ENCODE measurements around the gene SUSD3. TPM values are rescaled to one million over a fixed set of nuclear protein-coding genes. Genes with fewer than 3 reads are reported as not detected.

Gene SUSD3
- total and polyA plus RNA-seq, 2 of the 8 experiments (the other 6 are each of a cell fraction or from before 2014, with no cell fraction given): 5.5 to 35.4 TPM

GRCh38 chr9:93065135-93065720, 6.7 kb downstream of the SUSD3 start:
- no peak overlapping the region for H3K9ac ChIP-seq (replicated peaks in 1 of 4; ENCODE audit: extremely low read depth in 1 of 4, low read depth in 3 of 4, low read length in 3 of 4)
- H4K8ac ChIP-seq (ENCODE audit: extremely low read depth, insufficient read depth, low read length): no peak overlapping the region
- 93% methylated on average over 15 of the region's 15 CpGs; no CpG with 5 or more reads in 1 of the 2 experiments for WGBS, 2 experiments (ENCODE audit: extremely low coverage in 1 of 2, insufficient coverage in 1 of 2, insufficient read length in 1 of 2, insufficient replicate concordance in 2 of 2, low coverage in 1 of 2, low lambda C conversion rate in 2 of 2, missing lambda C conversion rate in 1 of 2)
- no peak overlapping the region for H3K4me3 ChIP-seq (ENCODE audit: extremely low read depth in 1 of 4, insufficient read depth in 2 of 4, low read depth in 3 of 4, low read length in 4 of 4)
- H3K36me3 ChIP-seq (ENCODE audit: control insufficient read depth in 2 of 4, insufficient read depth in 4 of 4, low read length in 3 of 4): no peaks in the 10 kb centered on the region
- no peak overlapping the region for H3K23ac ChIP-seq (ENCODE audit: insufficient read length)
- no peak overlapping the region for H3K18ac ChIP-seq (ENCODE audit: extremely low read depth, low read length)
- H3K79me2 ChIP-seq (ENCODE audit: control insufficient read depth in 1 of 2, insufficient read depth in 2 of 2, low read length in 2 of 2): no peaks in the 10 kb centered on the region
- ChIA-PET POLR2A (ENCODE audit: partially characterized antibody) (interaction anchor here (1.3 kb wide), 1 partner anchor 26 kb away, joined by 3 read pairs; no protein-coding TSS in a partner anchor), CTCF (ENCODE audit: partially characterized antibody) (interaction anchor here (0.7 to 1.6 kb wide), 6 partner anchors 13 to 109 kb away, joined by 3 to 7 read pairs (median 4); no protein-coding TSS in a partner anchor)
- no peaks in the 10 kb centered on the region for H3K9me3 ChIP-seq (ENCODE audit: insufficient read depth in 2 of 2, low read depth in 1 of 2, low read length in 1 of 2)
- no peak overlapping the region for H4K5ac ChIP-seq (ENCODE audit: insufficient read length, low read depth, low read length)
- no peaks in the 10 kb centered on the region for H3K27me3 ChIP-seq (replicated peaks in 1 of 4; ENCODE audit: control insufficient read depth in 3 of 4, extremely low read depth in 1 of 4, insufficient read depth in 3 of 4, low read length in 3 of 4)
- H2BK20ac ChIP-seq (ENCODE audit: low read length): no peak overlapping the region
- no peak overlapping the region for H2AK5ac ChIP-seq (ENCODE audit: low read depth, low read length)
- no peak overlapping the region for H2BK5ac ChIP-seq (ENCODE audit: low read depth, low read length)
- H2AFZ ChIP-seq (ENCODE audit: low read length): no peak overlapping the region
- H3K56ac ChIP-seq (replicated peaks; ENCODE audit: insufficient read length, low read depth, low read length): no peak overlapping the region
- no peak overlapping the region for H2BK12ac ChIP-seq (ENCODE audit: low read depth, low read length)
- no peak overlapping the region for H2BK120ac ChIP-seq (replicated peaks; ENCODE audit: low read depth, low read length)
- no peak overlapping the region for H3K4me2 ChIP-seq (ENCODE audit: insufficient read depth in 1 of 2, low read depth in 2 of 2, low read length in 2 of 2)
- no peaks in the 10 kb centered on the region for H3K23me2 ChIP-seq (ENCODE audit: low read depth, low read length)
- H4K91ac ChIP-seq (replicated peaks; ENCODE audit: insufficient read length, low read length): no peak overlapping the region
- peaks cover 0 to 11% (median 5%) of the 10 kb centered on the region in 4 experiments; a peak in 6 of 7 replicates for H3K4me1 ChIP-seq (replicated peaks in 1 of 4; ENCODE audit: control insufficient read depth in 3 of 4, insufficient read depth in 4 of 4, low read length in 3 of 4)
- no peak overlapping the region for H3K14ac ChIP-seq (ENCODE audit: insufficient read length)
- no peak overlapping the region for H3K27ac ChIP-seq (ENCODE audit: low read depth, low read length)
- H4K20me1 ChIP-seq (replicated peaks in 1 of 2; ENCODE audit: control insufficient read depth in 1 of 2, insufficient read depth in 2 of 2, low read length in 2 of 2): no peaks in the 10 kb centered on the region
- H3K79me1 ChIP-seq (ENCODE audit: low read depth, low read length): peaks cover under 1% of the 10 kb centered on the region; the same call in 1 of the 2 replicates
- FAIRE-seq: no peak
- no peak for DNase-seq (ENCODE audit: low read depth in 1 of 2, low spot score in 2 of 2)
- H2BK15ac ChIP-seq (ENCODE audit: low read length): no peak overlapping the region
- no peak overlapping the region for H3K4ac ChIP-seq (replicated peaks; ENCODE audit: insufficient read length, low read depth, low read length)
- TF ChIP-seq TCF12 (IDR thresholded peaks at IDR 0.05; ENCODE audit: low read depth, low read length): no peak
- no peak for TF ChIP-seq POLR2AphosphoS5 (IDR thresholded peaks at IDR 0.05; ENCODE audit: low read depth, low read length)
- TF ChIP-seq EP300 (IDR thresholded peaks at IDR 0.05; ENCODE audit: borderline replicate concordance in 1 of 2, low read depth in 2 of 2, low read length in 2 of 2): no peak
- no peak for TF ChIP-seq CHD1 (IDR thresholded peaks at IDR 0.05; ENCODE audit: low read depth, low read length)
- TF ChIP-seq BACH1 (IDR thresholded peaks at IDR 0.05; ENCODE audit: low read length): no peak
- TF ChIP-seq BRCA1 (IDR thresholded peaks at IDR 0.05; ENCODE audit: low read depth, low read length): no peak
- no peak for TF ChIP-seq RAD21 (IDR thresholded peaks at IDR 0.05 in 1 of 2, conservative IDR thresholded peaks at IDR 0.05 in 1 of 2; ENCODE audit: low read depth in 2 of 2, low read length in 2 of 2)
- no peak for TF ChIP-seq MAFK (IDR thresholded peaks at IDR 0.05; ENCODE audit: low read depth, low read length)
- no peak for TF ChIP-seq ATF3 (IDR thresholded peaks at IDR 0.05; ENCODE audit: insufficient read depth, low read depth, low read length)
- TF ChIP-seq POU5F1 (IDR thresholded peaks at IDR 0.05; ENCODE audit: low read depth, low read length): no peak
- TF ChIP-seq SUZ12 (IDR thresholded peaks at IDR 0.05; ENCODE audit: low read length): no peak
- no peak for TF ChIP-seq PHF8 (conservative IDR thresholded peaks at IDR 0.05; ENCODE audit: low read depth, low read length)
- no peak for TF ChIP-seq SRF (IDR thresholded peaks at IDR 0.05; ENCODE audit: low read depth, low read length)

Data from H1 (cell line).